ENCODE data around the gene CEP126.

CEP126 gene

DNA sequence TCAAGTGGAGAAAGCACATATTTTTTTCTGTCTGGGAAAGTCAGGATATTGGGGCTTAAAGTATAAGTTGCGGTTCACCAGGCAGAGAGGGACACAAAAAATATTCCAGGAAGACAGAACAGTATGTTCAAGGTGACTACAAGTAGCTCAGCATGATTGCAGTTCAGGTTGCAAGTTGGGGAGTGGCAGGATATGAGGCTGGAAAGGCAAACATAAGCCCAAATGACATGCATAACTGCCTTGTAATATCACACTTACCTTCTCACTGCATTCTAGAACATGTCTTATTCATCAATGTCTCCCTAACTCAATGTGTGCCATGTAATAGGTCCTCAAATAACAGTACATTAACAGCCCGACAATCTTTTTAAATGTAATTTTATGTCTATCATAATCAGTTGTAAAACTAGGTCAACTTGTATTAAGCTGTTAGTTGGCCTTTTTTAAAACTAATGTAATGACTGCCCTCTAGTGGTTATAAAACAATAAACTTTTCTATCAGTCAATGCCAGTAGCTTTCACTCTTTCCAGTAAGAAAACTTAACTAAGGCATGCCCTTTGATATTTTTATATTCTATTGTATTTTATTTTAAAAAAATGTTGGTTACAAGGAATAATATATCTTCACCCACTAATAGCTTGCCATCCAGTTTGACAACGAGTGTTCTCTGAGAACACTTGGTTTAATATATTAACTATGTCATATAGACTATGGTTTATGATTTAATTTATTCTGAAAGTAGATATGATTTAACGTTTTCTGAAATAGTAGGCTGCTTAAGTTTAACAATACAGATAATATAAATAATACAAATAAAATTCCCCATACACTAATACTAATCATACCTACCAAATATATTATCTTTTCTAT, 93.0 kb downstream of the CEP126 start:
- peak; percentile 18 for DNase-seq (ENCODE audit: low spot score)

DNA sequence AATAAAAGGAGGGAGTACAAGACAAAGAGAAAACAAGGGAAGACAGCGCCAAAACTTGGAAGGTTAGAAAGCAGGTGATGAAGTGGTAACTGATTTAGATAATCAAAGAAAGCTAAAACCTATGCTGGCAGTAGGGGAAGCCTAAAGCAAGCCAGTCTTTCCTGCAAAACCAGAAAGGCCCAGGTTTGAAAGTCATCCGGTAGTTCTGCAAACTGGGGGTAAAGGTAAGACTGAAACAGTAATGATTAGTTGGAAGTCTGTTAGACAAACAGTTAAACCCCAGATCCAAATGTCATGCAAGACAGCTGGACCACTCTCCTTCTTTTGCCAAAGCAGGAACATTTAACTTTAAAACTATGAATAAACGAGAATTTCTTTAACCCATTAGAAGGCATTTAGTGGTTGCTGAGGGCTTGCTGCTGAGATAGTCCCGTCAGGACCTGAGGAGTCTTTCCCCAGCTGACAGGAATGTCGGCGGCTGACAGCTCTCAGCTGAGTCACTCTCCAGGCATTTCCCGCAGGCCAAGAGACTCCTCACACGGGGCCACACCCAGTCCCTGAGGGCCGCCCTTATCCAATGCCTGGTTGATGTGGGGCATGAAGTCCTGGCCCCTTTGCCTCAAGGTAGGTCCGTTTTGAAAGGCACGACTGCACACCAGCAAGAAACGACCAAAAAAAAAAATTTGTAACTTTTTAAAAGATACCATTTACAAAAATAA, 96.1 kb downstream of the CEP126 start:
- DNase-seq (ENCODE audit: low spot score) = no peak

DNA sequence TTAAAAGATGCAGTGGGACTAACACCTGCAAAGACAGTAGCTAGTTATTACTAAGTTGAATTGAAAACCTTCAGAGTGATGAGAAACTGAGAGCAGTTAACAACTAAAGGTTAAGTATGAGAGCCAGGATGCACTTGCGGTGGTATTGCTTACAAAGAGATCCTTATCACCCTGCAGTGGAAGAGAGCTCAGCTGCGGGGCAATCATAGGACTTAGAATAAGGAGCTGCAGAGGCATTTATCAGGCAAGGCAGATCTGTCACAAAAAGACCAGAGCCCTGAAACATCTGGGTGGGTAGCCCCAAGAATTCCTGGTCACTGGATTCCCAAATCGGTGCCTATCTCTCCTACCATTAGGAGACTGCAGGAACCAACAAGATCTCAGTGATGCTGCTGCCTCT, 98.1 kb downstream of the CEP126 start:
- peak; percentile 21 for DNase-seq (ENCODE audit: low spot score)

DNA sequence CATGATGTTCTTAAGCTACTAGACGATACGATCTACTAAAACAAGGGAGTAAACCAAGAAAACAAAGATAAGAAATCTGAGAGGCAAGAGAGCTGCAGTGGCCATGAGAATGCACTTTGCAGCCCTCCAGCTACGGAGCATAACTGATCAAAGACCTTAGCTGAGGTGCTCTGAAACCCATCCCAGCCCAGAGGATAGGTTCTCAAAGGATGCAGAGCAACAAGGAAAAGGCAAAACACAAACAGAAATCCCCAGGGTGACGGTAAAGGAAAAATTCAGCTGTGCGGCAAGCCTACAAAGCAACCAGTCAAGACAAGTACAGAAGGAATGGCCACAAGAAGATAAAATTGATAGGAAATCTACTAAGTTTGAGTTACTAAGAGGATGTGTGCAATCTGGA, 99.9 kb downstream of the CEP126 start:
- DNase-seq (ENCODE audit: low spot score) = no peak

DNA sequence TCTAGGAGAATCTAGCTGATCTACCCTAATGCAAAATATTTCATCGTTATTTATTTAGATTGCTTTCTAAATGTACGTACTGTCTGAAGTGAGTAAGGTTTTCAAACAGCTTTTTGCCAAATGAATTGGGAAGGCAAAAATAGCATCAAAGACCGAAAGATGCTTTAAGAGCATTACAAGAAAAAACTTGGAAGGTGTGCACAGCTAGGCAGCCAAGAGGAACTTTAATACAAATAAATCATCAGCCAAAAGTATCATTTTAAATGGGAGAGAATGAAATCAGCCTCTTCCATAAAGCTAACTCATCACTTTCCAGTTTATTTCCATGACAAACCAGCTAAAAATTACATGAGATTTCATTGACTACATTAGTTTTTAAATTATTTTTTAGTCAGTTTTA, 102.2 kb downstream of the CEP126 start:
- DNase-seq (ENCODE audit: low spot score) = no peak

DNA sequence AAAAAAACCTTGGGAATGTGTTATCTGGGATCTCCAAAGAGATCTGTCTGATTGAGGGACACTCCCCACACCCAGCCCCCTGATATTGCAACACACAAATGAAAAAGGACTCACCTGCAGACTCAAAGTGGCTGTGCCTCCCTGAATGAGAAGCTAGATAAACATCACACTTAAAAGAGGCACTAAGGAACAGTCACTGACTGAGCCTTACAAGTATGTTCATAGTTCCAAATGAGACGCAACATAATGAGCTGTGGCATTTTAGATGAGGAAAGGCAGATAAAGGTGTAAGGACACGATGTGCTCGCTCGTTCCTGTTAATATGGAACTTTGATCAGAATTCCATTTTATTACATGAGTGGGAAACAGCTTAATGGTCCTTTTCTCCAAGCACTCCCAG, 111.4 kb downstream of the CEP126 start:
- no peak for DNase-seq (ENCODE audit: low spot score)

DNA sequence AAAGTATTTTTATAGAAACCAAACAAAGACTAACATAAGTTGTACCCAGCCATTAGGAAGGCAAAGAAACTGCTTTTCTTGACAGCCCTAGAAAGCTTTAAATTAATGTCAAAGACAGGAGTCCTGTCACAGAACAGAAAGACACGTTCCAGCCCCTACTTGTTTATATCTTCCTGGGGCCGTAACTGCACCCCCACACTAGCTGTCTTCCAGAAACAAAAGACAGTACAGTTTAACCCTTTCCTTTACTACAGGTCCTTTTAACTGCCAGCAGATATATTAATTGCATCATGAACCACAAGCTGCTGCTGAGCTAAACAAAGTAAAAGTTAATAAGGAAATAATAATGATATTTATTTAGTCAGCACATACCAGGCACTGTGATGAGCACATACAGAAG, 112.1 kb downstream of the CEP126 start:
- peak; percentile 53 for DNase-seq (ENCODE audit: low spot score)

- DNase-seq (ENCODE audit: low spot score) = no peak
Measured at GRCh38 chr11:102036757-102037156, 121.9 kb downstream of the CEP126 start.

GRCh38 chr11:102046841-102047240, 132.0 kb downstream of the CEP126 start:
- DNase-seq (ENCODE audit: low spot score) = no peak

GRCh38 chr11:102047305-102047924, 132.6 kb downstream of the CEP126 start, which contains the start of gene CFAP300:
CFAP300 (plus strand) TSS chr11:102047437; CDS start chr11:102047471, 34 bp downstream.
- DNase-seq (ENCODE audit: low spot score) = peak; percentile 62
